Measurements from ENCODE around the gene SPPL2B.

SPPL2B gene

GRCh38 chr19:2363419-2363818 lies 34.9 kb downstream of the SPPL2B start:
- Histone ChIP-seq H3K27ac (no peak overlapping the region), H3K36me3 (no peaks in the 10 kb centered on the region), H3K4me1 (no peaks in the 10 kb centered on the region), H3K9me3 (no peaks in the 10 kb centered on the region), H3K4me3 (no peak overlapping the region), H3K27me3 (peaks cover 3 to 63% of the 10 kb centered on the region in 2 donors)
- TF ChIP-seq CTCF (IDR thresholded peaks at IDR 0.05): no peak
- no peak for DNase-seq
- intact Hi-C loops (cut with DNase I; ENCODE audit: low total_unique reads): no loop called here

- H3K4me1 ChIP-seq: no peaks in the 10 kb centered on the region
- H3K36me3 ChIP-seq: no peaks in the 10 kb centered on the region
- no peak for TF ChIP-seq CTCF (IDR thresholded peaks at IDR 0.05)
- H3K9me3 ChIP-seq: peaks cover 0 to 6% (median 0%) of the 10 kb centered on the region in 3 donors
- intact Hi-C loops (cut with DNase I; ENCODE audit: low total_unique reads): no loop called here
- H3K27me3 ChIP-seq: peaks cover 3 to 62% of the 10 kb centered on the region in 2 donors
- no peak for DNase-seq
- no peak overlapping the region for H3K27ac ChIP-seq
- no peak overlapping the region for H3K4me3 ChIP-seq
Observed at GRCh38 chr19:2365201-2365970, 36.9 kb downstream of the SPPL2B start.

- Histone ChIP-seq H3K4me1 (no peaks in the 10 kb centered on the region), H3K4me3 (no peak overlapping the region), H3K36me3 (no peaks in the 10 kb centered on the region), H3K27ac (no peak overlapping the region), H3K9me3 (peaks cover 0 to 6% (median 0%) of the 10 kb centered on the region in 3 donors), H3K27me3 (peaks cover 0 to 66% of the 10 kb centered on the region in 2 donors)
- no peak for TF ChIP-seq CTCF (IDR thresholded peaks at IDR 0.05)
- no peak for DNase-seq
- intact Hi-C loops (cut with DNase I; ENCODE audit: low total_unique reads): loop anchor here (10.0 kb wide), 1 partner anchor 237 kb away; no protein-coding TSS in a partner anchor
Observed at GRCh38 chr19:2371656-2372055, 43.2 kb downstream of the SPPL2B start.

GRCh38 chr19:2372076-2372612 lies 43.7 kb downstream of the SPPL2B start:
- no peak for DNase-seq
- no peak for TF ChIP-seq CTCF (IDR thresholded peaks at IDR 0.05)
- Histone ChIP-seq H3K36me3 (no peaks in the 10 kb centered on the region), H3K4me1 (no peaks in the 10 kb centered on the region), H3K9me3 (peaks cover 0 to 6% (median 0%) of the 10 kb centered on the region in 3 donors), H3K4me3 (no peak overlapping the region), H3K27me3 (peaks cover 0 to 71% of the 10 kb centered on the region in 2 donors), H3K27ac (no peak overlapping the region)
- intact Hi-C loops (cut with DNase I; ENCODE audit: low total_unique reads): loop anchor here (10.0 kb wide), 1 partner anchor 237 kb away; no protein-coding TSS in a partner anchor

GRCh38 chr19:2374808-2375207 lies 46.3 kb downstream of the SPPL2B start:
- Histone ChIP-seq H3K27ac (no peak overlapping the region), H3K4me1 (no peaks in the 10 kb centered on the region), H3K36me3 (no peaks in the 10 kb centered on the region), H3K27me3 (peaks cover 0 to 65% of the 10 kb centered on the region in 2 donors), H3K4me3 (no peak overlapping the region), H3K9me3 (peaks cover 0 to 4% (median 0%) of the 10 kb centered on the region in 3 donors)
- intact Hi-C loops (cut with DNase I; ENCODE audit: low total_unique reads): loop anchor here (10.0 kb wide), 1 partner anchor 240 kb away; no protein-coding TSS in a partner anchor
- no peak for TF ChIP-seq CTCF (IDR thresholded peaks at IDR 0.05)
- no peak for DNase-seq

Data from tibial artery (tissue), 4 donors.